Upper lobe of right lung (tissue), 1 donor: ENCODE data around the gene NPAS3. TPM values are rescaled to one million over a fixed set of nuclear protein-coding genes. Genes with fewer than 3 reads are reported as not detected.

Experiments
- ATAC-seq: fragments of 200-7000 bp; cut with Tn5 transposase; one replicate; pipeline ENCODE4 v1.9.1; 2020; ENCODE audit warnings: mild to moderate bottlenecking, moderate library complexity
- DNase-seq: peaks from one replicate; pipeline ENCODE4 v3.0.0-alpha.2; 2020
- H3K27ac ChIP-seq: fragments of 200-600 bp; one replicate; pipeline ENCODE4 v1.8.0; 2022
- H3K27me3 ChIP-seq: fragments of 200-600 bp; one replicate; pipeline ENCODE4 v1.8.0; 2022; ENCODE audit warnings: mild to moderate bottlenecking
- H3K36me3 ChIP-seq: fragments of 200-600 bp; one replicate; pipeline ENCODE4 v1.8.0; 2022
- H3K4me1 ChIP-seq: fragments of 200-600 bp; one replicate; pipeline ENCODE4 v1.8.0; 2022
- H3K4me3 ChIP-seq: fragments of 200-600 bp; one replicate; pipeline ENCODE4 v1.8.0; 2022; ENCODE audit warnings: mild to moderate bottlenecking
- H3K9me3 ChIP-seq: fragments of 200-600 bp; one replicate; pipeline ENCODE4 v1.8.0; 2022
- intact Hi-C: fragments of 100-400 bp; cut with DNase I; formaldehyde crosslinking; loops from one replicate; pipeline ENCODE4 v1.11.0; 2022
- total RNA-seq: library from RNA; stranded (reverse); fragmentation: NEBNext Ultra II Directional; extraction: Animal tissue kit (Norgen Biotek cat#: 25700); gene quantifications from one replicate; pipeline ENCODE4 v1.2.1, GENCODE V29; 2021
- TF ChIP-seq, protein P1 (sequence below): fragments of 200-600 bp; IDR thresholded peaks from one replicate; pipeline ENCODE4 v1.8.0; 2022; ENCODE audit warnings: antibody characterized with exemption
- donor health status: DM: no; HTN: yes; CAD: no; lungs with severe emphysema.

The NPAS3 gene
- total RNA-seq, 1 donor from 2014 or later = 1.2 TPM

DNA sequence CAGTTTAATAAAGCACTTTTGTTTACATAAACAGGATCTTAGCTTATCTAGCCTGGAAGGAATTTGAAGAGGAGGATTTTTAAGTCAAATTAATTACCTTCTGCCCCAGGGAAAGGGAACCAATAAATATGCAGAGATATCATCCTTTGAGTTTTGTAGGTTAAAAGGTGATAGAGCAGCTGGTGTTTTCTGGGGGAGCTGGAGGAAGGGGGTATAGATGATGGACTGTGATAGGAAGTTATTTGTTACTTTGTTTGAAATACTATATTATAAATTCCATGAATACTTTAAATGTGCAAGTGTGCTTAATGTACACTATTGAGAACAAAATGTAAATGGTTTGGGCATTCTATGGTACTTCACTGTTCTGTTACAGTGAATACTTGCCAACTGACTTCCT, 55.2 kb downstream of the NPAS3 start:
- Histone ChIP-seq H3K36me3 (no peaks in the 10 kb centered on the region), H3K4me1 (no peaks in the 10 kb centered on the region), H3K27me3 (no peaks in the 10 kb centered on the region), H3K4me3 (no peak overlapping the region), H3K27ac (no peak overlapping the region), H3K9me3 (no peaks in the 10 kb centered on the region)
- ATAC-seq (no peak), DNase-seq (no peak)
- TF ChIP-seq, protein P1, sequence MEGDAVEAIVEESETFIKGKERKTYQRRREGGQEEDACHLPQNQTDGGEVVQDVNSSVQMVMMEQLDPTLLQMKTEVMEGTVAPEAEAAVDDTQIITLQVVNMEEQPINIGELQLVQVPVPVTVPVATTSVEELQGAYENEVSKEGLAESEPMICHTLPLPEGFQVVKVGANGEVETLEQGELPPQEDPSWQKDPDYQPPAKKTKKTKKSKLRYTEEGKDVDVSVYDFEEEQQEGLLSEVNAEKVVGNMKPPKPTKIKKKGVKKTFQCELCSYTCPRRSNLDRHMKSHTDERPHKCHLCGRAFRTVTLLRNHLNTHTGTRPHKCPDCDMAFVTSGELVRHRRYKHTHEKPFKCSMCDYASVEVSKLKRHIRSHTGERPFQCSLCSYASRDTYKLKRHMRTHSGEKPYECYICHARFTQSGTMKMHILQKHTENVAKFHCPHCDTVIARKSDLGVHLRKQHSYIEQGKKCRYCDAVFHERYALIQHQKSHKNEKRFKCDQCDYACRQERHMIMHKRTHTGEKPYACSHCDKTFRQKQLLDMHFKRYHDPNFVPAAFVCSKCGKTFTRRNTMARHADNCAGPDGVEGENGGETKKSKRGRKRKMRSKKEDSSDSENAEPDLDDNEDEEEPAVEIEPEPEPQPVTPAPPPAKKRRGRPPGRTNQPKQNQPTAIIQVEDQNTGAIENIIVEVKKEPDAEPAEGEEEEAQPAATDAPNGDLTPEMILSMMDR = no peak
- intact Hi-C loops = no loop called here

DNA sequence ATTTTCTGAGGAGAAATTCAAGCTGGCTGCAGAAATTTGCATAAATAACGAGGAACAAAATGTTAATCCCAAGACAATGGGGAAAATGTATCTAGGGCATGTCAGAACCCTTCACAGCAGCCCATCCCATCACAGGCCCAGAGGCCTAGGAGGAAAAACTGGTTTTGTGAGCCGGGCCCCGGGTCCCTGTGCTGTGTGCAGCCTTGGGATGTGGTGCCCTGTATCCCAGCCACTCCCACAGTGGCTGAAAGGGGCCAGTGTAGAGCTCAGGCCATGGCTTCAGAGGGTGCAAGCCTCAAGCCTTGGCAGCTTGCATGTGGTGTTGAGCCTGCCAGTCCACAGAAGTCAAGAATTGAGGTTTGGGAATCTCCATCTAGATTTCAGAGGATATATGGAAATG, 57.7 kb downstream of the NPAS3 start:
- H3K4me1 ChIP-seq = no peaks in the 10 kb centered on the region
- no peak overlapping the region for H3K27ac ChIP-seq
- no peaks in the 10 kb centered on the region for H3K9me3 ChIP-seq
- intact Hi-C loops = no loop called here
- H3K36me3 ChIP-seq = no peaks in the 10 kb centered on the region
- no peak overlapping the region for H3K4me3 ChIP-seq
- TF ChIP-seq, protein P1 = no peak
- ATAC-seq (no peak), DNase-seq (no peak)
- no peaks in the 10 kb centered on the region for H3K27me3 ChIP-seq

DNA sequence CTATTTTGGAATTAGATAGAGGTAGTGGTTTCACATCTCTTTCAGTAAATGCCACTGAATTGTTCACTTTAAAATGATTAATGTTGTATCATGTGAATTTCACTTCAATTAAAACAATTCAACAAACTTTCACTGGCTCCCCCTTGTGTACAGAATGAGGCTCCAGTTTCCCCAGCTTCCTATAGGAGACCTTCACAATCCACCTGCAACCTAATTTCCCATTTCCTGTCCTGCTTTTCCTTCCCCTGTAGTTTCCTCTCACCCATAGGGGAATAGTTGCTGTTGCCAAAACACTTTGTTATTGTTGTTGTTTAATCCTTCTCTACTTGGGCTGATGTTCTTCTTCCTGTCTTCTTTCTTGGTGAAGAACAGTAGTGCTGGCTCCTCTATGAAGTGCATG, 59.8 kb downstream of the NPAS3 start:
- ATAC-seq = no peak
- no peak for DNase-seq
- Histone ChIP-seq H3K36me3 (no peaks in the 10 kb centered on the region), H3K9me3 (no peaks in the 10 kb centered on the region), H3K4me1 (no peaks in the 10 kb centered on the region), H3K27me3 (no peaks in the 10 kb centered on the region), H3K27ac (no peak overlapping the region), H3K4me3 (no peak overlapping the region)
- intact Hi-C loops = no loop called here
- TF ChIP-seq, protein P1 = peak; percentile 43

DNA sequence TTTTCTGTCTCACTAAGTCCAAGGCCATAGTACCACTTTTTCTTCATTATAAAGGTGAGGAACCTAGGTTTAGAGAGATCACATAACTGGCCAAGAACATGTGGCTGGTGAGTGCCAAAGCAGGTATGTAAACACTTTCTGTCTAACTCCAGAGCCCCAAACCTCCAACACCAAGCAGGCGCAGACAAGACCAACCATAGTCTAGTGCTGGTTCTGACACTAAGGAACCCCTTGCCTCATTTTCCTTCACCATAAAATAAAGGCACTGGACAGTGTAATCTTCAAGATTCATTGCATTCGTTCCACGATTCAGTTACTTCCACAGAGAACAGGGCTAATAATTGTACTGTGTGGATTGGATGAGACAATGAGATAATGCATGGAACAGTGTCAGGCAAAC, 71.0 kb downstream of the NPAS3 start:
- TF ChIP-seq, protein P1 = no peak
- H3K36me3 ChIP-seq = no peaks in the 10 kb centered on the region

DNA sequence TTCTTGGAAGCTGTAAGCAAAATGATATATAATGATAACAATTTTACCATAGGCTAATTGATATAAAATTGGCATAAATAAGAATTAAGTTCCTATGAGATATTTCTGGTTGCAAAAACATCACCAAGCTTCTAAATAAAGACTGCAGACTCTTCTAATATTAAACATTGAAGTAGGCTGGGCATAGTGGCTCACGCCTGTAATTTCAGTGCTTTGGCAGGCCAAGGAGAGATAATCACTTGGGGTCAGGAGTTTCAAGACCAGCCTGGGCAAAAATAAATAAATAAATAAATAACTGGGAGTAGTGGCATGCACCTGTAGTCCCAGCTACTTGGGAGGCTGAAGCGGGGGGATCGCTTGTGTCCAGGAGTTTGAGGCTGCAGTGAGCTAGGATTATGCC, 71.8 kb downstream of the NPAS3 start:
- no peaks in the 10 kb centered on the region for H3K27me3 ChIP-seq
- intact Hi-C loops = no loop called here
- no peaks in the 10 kb centered on the region for H3K4me1 ChIP-seq
- no peaks in the 10 kb centered on the region for H3K36me3 ChIP-seq
- no peak overlapping the region for H3K4me3 ChIP-seq
- H3K9me3 ChIP-seq = no peaks in the 10 kb centered on the region
- H3K27ac ChIP-seq = no peak overlapping the region
- ATAC-seq (no peak), DNase-seq (no peak)
- TF ChIP-seq, protein P1 = no peak

More for the DNA sequence above, 71.0 kb downstream of the NPAS3 start:
- ATAC-seq = no peak
- no peaks in the 10 kb centered on the region for H3K9me3 ChIP-seq
- no peak overlapping the region for H3K27ac ChIP-seq
- intact Hi-C loops = no loop called here
- H3K4me1 ChIP-seq = no peaks in the 10 kb centered on the region
- H3K27me3 ChIP-seq = no peaks in the 10 kb centered on the region
- DNase-seq = no peak
- no peak overlapping the region for H3K4me3 ChIP-seq

DNA sequence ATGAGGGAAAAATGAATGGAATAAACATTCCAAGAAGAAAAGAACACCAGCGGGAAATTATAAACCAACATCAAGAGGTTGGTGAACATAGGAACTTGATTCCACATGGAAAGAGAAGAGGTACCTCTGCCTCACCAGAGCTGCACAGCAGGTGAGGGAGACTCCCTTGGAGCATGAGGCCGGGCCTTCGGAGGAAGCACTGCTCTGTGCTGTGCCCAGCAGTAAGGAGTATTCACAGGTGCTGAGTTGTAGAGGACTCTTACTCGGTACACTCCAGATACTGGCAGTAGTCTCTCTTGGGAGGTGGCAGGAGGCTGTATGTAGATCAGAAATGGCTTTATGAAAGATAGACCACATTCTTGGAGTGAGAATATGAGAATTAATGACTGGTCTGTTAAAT, 76.0 kb downstream of the NPAS3 start:
- DNase-seq (no peak), ATAC-seq (no peak)
- Histone ChIP-seq H3K9me3 (no peaks in the 10 kb centered on the region), H3K4me1 (no peaks in the 10 kb centered on the region), H3K36me3 (no peaks in the 10 kb centered on the region), H3K27ac (no peak overlapping the region), H3K27me3 (no peaks in the 10 kb centered on the region), H3K4me3 (no peak overlapping the region)
- intact Hi-C loops = no loop called here
- TF ChIP-seq, protein P1 = no peak
